ENCODE data around the gene PRCD. TPM values are rescaled to one million over a fixed set of nuclear protein-coding genes. Genes with fewer than 3 reads are reported as not detected.

Gene PRCD
- total RNA-seq, 1 experiment from 2014 or later: 2.5 TPM

GRCh38 chr17:76548378-76549214 is 8.8 kb downstream of the PRCD start:
- H3K79me2 ChIP-seq (ENCODE audit: low read length): no peaks in the 10 kb centered on the region
- no peak overlapping the region for H3K4me3 ChIP-seq (ENCODE audit: low read length)
- H2AFZ ChIP-seq (ENCODE audit: low read length): no peak overlapping the region
- CTCF ChIA-PET: interaction anchor here (0.8 kb wide), 1 partner anchor 45 kb away, joined by 3 read pairs; no protein-coding TSS in a partner anchor
- no peak for ATAC-seq
- no TSS peak for BruUV-seq (replicated peaks)
- no peaks in the 10 kb centered on the region for H3K9me2 ChIP-seq (replicated peaks; ENCODE audit: low read length)
- H3K9me3 ChIP-seq (ENCODE audit: low read length): no peaks in the 10 kb centered on the region
- H3K4me1 ChIP-seq (ENCODE audit: insufficient read depth, low read length): peaks cover 35% of the 10 kb centered on the region
- no peak for DNase-seq
- no peak overlapping the region for H3K4me2 ChIP-seq (ENCODE audit: low read length)
- H4K20me1 ChIP-seq (ENCODE audit: low read length): no peaks in the 10 kb centered on the region
- POLR2A ChIA-PET (ENCODE audit: unreplicated experiment): no interaction called here
- no peaks in the 10 kb centered on the region for H3K36me3 ChIP-seq (ENCODE audit: low read depth, low read length)
- no peaks in the 10 kb centered on the region for H3K27me3 ChIP-seq (ENCODE audit: low read length)
- H3K27ac ChIP-seq (ENCODE audit: low read length): peak overlapping the region; percentile 26; the same call in 1 of the 2 replicates
- H3K9ac ChIP-seq (ENCODE audit: low read length): 0 out of 2 replicates have a peak overlapping the region, but pooled peaks have one; percentile 8
- intact Hi-C loops (cut with micrococcal nuclease): no loop called here
- H3F3A ChIP-seq (ENCODE audit: low read length, unreplicated experiment): no peaks in the 10 kb centered on the region
- TF ChIP-seq EZH2 (IDR thresholded peaks at IDR 0.05; ENCODE audit: low read length, unreplicated experiment) (no peak), CTCF (conservative IDR thresholded peaks at IDR 0.05; ENCODE audit: low read depth, low read length) (no peak), EZH2phosphoT487 (IDR thresholded peaks at IDR 0.05; ENCODE audit: borderline replicate concordance, low read length) (no peak)

- no peaks in the 10 kb centered on the region for H3K27me3 ChIP-seq (ENCODE audit: low read length)
- H2AFZ ChIP-seq (ENCODE audit: low read length): no peak overlapping the region
- BruUV-seq (replicated peaks): no TSS peak
- POLR2A ChIA-PET (ENCODE audit: unreplicated experiment): no interaction called here
- H4K20me1 ChIP-seq (ENCODE audit: low read length): no peaks in the 10 kb centered on the region
- DNase-seq (no peak), ATAC-seq (no peak)
- CTCF ChIA-PET: interaction anchor here (0.8 kb wide), 1 partner anchor 44 kb away, joined by 3 read pairs; no protein-coding TSS in a partner anchor
- TF ChIP-seq EZH2 (IDR thresholded peaks at IDR 0.05; ENCODE audit: low read length, unreplicated experiment) (no peak), CTCF (conservative IDR thresholded peaks at IDR 0.05; ENCODE audit: low read depth, low read length) (no peak), EZH2phosphoT487 (IDR thresholded peaks at IDR 0.05; ENCODE audit: borderline replicate concordance, low read length) (no peak)
- no peaks in the 10 kb centered on the region for H3F3A ChIP-seq (ENCODE audit: low read length, unreplicated experiment)
- no peaks in the 10 kb centered on the region for H3K36me3 ChIP-seq (ENCODE audit: low read depth, low read length)
- H3K9ac ChIP-seq (ENCODE audit: low read length): no peak overlapping the region
- H3K4me1 ChIP-seq (ENCODE audit: insufficient read depth, low read length): peaks cover 35% of the 10 kb centered on the region
- peak overlapping the region; percentile 26; the same call in 1 of the 2 replicates for H3K27ac ChIP-seq (ENCODE audit: low read length)
- no peak overlapping the region for H3K4me2 ChIP-seq (ENCODE audit: low read length)
- intact Hi-C loops (cut with micrococcal nuclease): no loop called here
- H3K4me3 ChIP-seq (ENCODE audit: low read length): no peak overlapping the region
- no peaks in the 10 kb centered on the region for H3K9me2 ChIP-seq (replicated peaks; ENCODE audit: low read length)
- H3K9me3 ChIP-seq (ENCODE audit: low read length): no peaks in the 10 kb centered on the region
- no peaks in the 10 kb centered on the region for H3K79me2 ChIP-seq (ENCODE audit: low read length)
Observed at GRCh38 chr17:76549215-76549518, 9.3 kb downstream of the PRCD start.

- Histone ChIP-seq H3K36me3 (ENCODE audit: low read depth, low read length) (no peaks in the 10 kb centered on the region), H3K79me2 (ENCODE audit: low read length) (no peaks in the 10 kb centered on the region), H3K4me2 (ENCODE audit: low read length) (no peak overlapping the region), H3K27me3 (ENCODE audit: low read length) (no peaks in the 10 kb centered on the region), H2AFZ (ENCODE audit: low read length) (no peak overlapping the region), H3K9ac (ENCODE audit: low read length) (no peak overlapping the region), H3F3A (ENCODE audit: low read length, unreplicated experiment) (no peaks in the 10 kb centered on the region), H3K27ac (ENCODE audit: low read length) (no peak overlapping the region), H3K9me2 (replicated peaks; ENCODE audit: low read length) (no peaks in the 10 kb centered on the region), H3K4me1 (ENCODE audit: insufficient read depth, low read length) (peaks cover 35% of the 10 kb centered on the region), H3K9me3 (ENCODE audit: low read length) (no peaks in the 10 kb centered on the region), H3K4me3 (ENCODE audit: low read length) (no peak overlapping the region), H4K20me1 (ENCODE audit: low read length) (no peaks in the 10 kb centered on the region)
- BruUV-seq (replicated peaks): no TSS peak
- TF ChIP-seq EZH2 (IDR thresholded peaks at IDR 0.05; ENCODE audit: low read length, unreplicated experiment) (no peak), CTCF (conservative IDR thresholded peaks at IDR 0.05; ENCODE audit: low read depth, low read length) (no peak), EZH2phosphoT487 (IDR thresholded peaks at IDR 0.05; ENCODE audit: borderline replicate concordance, low read length) (no peak)
- POLR2A ChIA-PET (ENCODE audit: unreplicated experiment): no interaction called here
- DNase-seq: no peak
- no peak for ATAC-seq
- intact Hi-C loops (cut with micrococcal nuclease): no loop called here
- CTCF ChIA-PET: interaction anchor here (0.8 kb wide), 1 partner anchor 44 kb away, joined by 3 read pairs; no protein-coding TSS in a partner anchor
Observed at GRCh38 chr17:76549539-76549938, 9.7 kb downstream of the PRCD start.

Measured in PC-3 (cell line).